Adrenal gland (tissue), 5 donors: ENCODE results near the gene RPEL1.

Experiments
- CTCF ChIP-seq, 6 experiments: fragments of 450-650 bp in 4 of 6; fragments of 200-600 bp in 2 of 6; sonication (generic) in 1 of 6; IDR thresholded peaks; 1 replicate in 5 of 6; 2 replicates in 1 of 6; pipeline versions ENCODE4 v1.5.1 to v1.8.0; 2016 to 2021; ENCODE audit warnings: antibody characterized with exemption in 6 of 6, mild to moderate bottlenecking in 2 of 6, moderate library complexity in 1 of 6
- POLR2A ChIP-seq, 2 donors: fragments of 450-650 bp; IDR thresholded peaks; one replicate each; pipeline ENCODE4 v1.6.1; 2017; ENCODE audit warnings: antibody characterized with exemption in 2 of 2, mild to moderate bottlenecking in 2 of 2, moderate library complexity in 1 of 2
- donor health status: DM: no; HTN: no; CAD: no.

- TF ChIP-seq POLR2A (IDR thresholded peaks at IDR 0.05) = no peak
- no peak for TF ChIP-seq CTCF (IDR thresholded peaks at IDR 0.05)
Observed at GRCh38 chr10:103265717-103266329, 20.1 kb downstream of the RPEL1 start.
